Stimulated activated CD4-positive, alpha-beta T cell treated with anti-CD3 and anti-CD28 coated beads, Interleukin-2, amount 100 ng/mL, for 4 hours (primary cell): ENCODE measurements around the gene KCNIP3.

Experiments
- DNase-seq: peaks from one replicate; pipeline ENCODE4 v3.0.0-alpha.2; 2020; ENCODE audit warnings: low read depth

KCNIP3 gene

GRCh38 chr2:95314598-95314963 lies 17.4 kb downstream of the KCNIP3 start:
- DNase-seq, result no peak

- DNase-seq, result no peak
Measured at GRCh38 chr2:95314964-95315611, 17.9 kb downstream of the KCNIP3 start.

- DNase-seq, result no peak
Measured at GRCh38 chr2:95315801-95316411, 18.8 kb downstream of the KCNIP3 start.

- DNase-seq, result no peak
Measured at GRCh38 chr2:95316466-95317122, 19.4 kb downstream of the KCNIP3 start.

GRCh38 chr2:95317123-95317500 lies 20.0 kb downstream of the KCNIP3 start:
- no peak for DNase-seq

- no peak for DNase-seq
Measured at GRCh38 chr2:95317665-95318425, 20.7 kb downstream of the KCNIP3 start.

- no peak for DNase-seq
Measured at GRCh38 chr2:95318431-95319220, 21.5 kb downstream of the KCNIP3 start.

- no peak for DNase-seq
Measured at GRCh38 chr2:95319481-95320343, 22.6 kb downstream of the KCNIP3 start.

- no peak for DNase-seq
Measured at GRCh38 chr2:95320344-95320712, 23.2 kb downstream of the KCNIP3 start.

GRCh38 chr2:95320986-95321767 lies 24.0 kb downstream of the KCNIP3 start:
- DNase-seq, result no peak

GRCh38 chr2:95323347-95324155 lies 26.4 kb downstream of the KCNIP3 start:
- no peak for DNase-seq

- no peak for DNase-seq
Measured at GRCh38 chr2:95325026-95325425, 27.9 kb downstream of the KCNIP3 start.

GRCh38 chr2:95325590-95326432 lies 28.7 kb downstream of the KCNIP3 start:
- DNase-seq, result no peak

GRCh38 chr2:95326433-95327140 lies 29.4 kb downstream of the KCNIP3 start:
- DNase-seq, result no peak

GRCh38 chr2:95327861-95328260 lies 30.7 kb downstream of the KCNIP3 start:
- no peak for DNase-seq

GRCh38 chr2:95328358-95329125 lies 31.4 kb downstream of the KCNIP3 start:
- DNase-seq, result no peak

GRCh38 chr2:95329401-95329800 lies 32.3 kb downstream of the KCNIP3 start:
- DNase-seq, result no peak
